GM18499 (cell line): ENCODE data around the gene LGR5.

ENCODE experiments used
- ATAC-seq: cut with Tn5 transposase; IDR thresholded peaks from one replicate; pipeline ENCODE4 v1.9.1; 2021; ENCODE audit warnings: moderate number of reproducible peaks; ENCODE audit not compliant: insufficient read depth, unreplicated experiment

The LGR5 gene

DNA sequence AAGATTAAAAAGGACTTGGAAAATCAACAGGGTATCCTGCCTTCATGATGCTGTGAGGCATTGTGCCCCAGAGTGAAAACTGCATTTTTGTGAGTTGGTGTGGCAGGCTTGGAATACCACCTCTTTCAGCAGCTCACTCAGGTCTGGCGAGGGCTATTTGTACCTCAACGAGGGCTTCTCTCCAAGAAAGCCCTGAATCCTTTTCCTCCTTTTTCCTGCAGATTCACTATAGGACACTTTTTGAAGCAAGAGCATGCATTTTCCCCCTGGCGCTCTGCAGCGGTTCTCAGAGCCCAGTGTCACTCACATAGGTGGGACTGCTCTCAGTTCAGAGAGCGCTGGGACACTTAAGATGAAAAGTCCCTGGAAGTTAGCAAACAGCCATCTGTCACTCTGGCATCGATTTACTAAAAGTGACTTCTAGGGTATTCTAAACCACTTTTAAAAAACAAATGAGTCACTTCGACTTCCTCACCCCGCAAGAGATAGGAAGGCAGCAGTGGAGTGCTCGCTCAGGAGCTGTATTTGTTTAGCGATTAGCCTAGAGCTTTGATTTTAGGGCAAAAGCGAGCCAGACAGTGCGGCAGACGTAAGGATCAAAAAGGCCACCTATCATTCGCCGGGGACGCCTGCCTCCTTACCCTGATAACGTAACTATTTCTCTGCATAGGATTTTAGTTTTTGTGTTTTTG is 782 bp upstream of the LGR5 start:
- ATAC-seq: no peak

DNA sequence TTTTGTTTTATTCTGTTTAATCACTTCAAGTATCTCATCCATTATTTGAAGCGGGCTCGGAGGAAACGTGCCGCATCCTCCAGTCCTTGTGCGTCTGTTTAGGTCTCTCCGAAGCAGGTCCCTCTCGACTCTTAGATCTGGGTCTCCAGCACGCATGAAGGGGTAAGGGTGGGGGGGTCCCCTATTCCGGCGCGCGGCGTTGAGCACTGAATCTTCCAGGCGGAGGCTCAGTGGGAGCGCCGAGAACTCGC is 311 bp upstream of the LGR5 start:
- no peak for ATAC-seq

DNA sequence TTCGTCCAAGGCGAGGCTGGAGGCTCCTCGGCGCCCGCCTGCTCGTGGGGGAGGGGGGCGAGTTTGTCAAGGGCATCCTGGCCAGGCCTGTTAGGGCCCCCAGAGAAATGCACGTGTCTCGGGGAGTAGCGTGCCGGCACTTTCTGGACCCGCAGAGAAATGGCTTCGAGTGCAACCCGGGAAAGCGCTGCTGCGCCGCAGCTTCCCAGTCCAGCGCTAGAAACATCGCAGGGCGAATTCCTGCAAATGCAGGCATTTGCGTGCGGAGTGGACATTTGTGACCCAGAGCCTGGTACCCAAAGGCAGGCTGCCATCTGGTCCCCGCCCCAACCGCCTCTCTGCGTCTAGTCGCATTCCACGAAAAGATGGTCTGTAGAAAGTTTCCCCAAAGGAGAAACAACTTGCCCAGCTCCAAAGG is 756 bp downstream of the LGR5 start:
- ATAC-seq: no peak

DNA sequence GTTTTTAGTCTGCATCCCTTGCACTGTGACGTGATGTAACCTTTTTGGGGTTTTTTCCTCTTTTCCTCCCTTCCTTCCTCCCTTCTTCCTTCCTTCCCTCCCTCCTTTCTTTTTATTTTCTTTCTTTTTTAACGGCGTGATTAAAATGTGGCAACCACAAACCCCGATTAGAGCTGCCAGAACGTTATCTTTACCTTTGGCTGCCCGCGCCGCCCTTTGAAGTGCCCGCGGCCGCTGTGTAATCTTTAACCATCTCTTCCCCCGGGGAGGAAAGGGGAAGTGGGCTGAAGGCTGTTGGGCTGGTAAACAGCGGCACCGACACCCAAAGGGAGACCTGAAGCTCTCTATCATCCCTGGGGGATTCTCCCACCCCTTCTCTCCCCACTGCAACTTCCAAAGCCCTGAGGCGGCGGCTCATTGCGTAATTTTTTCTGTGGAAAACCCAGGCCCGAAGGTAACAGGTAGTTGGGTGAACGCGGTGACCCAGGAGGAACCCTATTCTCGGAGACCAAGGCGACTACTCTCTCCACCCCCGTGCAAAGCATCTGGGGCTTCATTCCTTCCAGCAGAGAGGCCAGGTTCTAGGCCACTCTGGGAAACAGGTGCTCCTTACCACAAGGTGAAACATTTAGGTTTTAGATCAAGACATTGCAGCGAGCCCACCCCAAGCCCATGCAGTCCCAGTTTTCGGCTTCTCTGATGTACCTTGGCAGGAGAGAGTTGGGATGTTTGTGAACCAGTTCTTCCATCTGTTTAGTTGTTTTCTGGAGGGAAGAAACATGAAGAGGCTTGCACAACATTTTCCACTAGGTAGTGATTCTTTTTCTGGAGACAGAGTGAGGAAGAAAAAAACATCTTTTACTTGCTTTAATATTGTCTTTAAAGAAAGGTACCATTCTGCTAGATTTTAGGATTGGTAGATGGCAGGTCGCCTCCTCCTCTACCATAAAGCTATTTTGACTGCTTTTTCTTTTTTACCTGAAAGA is 1.5 kb downstream of the LGR5 start:
- no peak for ATAC-seq

DNA sequence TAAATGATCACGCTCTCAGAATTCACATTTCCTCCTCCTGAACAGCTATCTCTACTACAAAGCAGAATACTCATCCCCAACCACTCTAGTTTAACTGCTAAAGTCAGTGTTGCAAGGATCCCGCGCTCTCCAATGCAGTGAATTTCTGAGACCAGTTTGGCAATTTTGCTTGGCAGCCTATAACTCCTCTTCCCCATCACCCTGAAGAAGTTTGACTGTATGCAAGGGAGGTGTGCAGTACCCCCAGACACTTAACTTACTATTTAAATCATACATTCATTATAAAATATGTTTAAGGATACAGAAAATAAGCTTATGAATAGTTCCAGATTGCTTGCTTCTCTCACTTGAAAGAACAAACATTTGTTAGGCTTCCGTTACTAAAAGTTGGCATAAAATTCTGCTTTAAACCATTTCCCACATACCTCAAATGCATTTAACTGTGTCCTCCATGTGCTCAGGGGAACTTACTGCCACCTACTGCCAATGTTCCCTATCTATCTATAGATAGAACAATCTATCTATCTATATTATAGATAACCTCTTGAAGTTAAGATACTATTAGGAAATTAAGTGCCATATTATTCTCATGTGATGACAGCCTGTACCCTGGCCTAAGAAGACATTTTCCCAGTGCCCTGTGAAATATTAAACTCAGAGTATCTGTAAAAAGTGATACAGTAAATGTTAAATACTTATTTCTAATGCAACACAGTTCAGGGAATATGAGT is 2.4 kb downstream of the LGR5 start:
- ATAC-seq: no peak

DNA sequence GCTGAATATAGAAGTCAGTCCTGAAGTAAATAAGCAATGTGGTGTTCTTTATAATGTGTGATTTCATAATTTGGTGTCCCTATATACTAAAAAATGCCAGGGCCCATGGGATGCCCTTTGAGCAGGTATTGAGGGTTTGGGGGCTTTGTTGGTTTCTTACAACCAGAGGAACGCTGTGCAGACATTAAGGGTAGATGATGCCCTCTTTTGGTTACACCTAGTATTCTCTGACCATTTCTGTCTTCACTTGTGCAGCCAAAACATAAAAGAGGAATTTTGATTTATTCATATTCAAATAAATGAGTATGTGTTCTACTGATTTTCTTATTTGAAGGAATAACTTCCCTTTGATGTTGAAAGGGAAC is 3.0 kb downstream of the LGR5 start:
- ATAC-seq: no peak

DNA sequence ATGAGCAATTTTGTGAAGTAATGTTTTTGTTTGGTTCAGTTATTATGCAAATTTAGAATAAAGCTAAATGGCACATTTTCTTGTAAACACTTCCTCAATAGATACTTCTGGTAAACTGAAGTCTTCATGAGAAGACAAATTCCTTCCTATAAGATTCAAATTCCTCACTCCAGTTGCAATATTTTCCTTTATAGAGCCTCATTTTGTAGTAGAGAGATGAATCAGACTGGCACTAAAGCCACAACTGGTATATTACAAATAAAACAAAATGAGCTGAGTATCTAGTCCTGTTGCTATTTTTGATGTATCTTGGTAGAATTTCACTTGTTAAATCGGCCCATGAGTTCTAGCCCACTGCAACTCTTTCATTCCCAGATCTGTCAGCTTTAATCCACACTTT is 5.5 kb downstream of the LGR5 start:
- ATAC-seq: no peak

DNA sequence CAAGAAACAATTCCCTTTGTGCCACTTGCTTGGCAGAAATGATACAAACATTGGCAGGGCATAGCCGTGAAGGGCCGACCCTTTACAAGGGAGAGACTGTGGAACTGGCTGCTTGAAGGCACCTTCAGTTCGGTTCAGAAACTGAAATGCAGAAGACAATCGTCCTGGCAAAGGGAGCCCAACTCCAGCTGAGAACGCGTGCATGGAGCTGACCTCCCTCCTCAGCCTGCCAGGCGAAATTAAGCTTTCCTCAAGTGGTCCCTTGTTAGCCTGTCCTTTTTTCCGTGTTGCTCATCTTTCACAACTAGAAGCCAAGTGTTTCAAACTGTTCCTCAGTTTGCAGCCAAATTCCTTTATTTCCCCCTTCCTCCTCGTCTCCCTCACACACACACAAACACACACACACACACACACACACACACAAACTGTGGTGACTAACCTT is 8.1 kb downstream of the LGR5 start:
- no peak for ATAC-seq

DNA sequence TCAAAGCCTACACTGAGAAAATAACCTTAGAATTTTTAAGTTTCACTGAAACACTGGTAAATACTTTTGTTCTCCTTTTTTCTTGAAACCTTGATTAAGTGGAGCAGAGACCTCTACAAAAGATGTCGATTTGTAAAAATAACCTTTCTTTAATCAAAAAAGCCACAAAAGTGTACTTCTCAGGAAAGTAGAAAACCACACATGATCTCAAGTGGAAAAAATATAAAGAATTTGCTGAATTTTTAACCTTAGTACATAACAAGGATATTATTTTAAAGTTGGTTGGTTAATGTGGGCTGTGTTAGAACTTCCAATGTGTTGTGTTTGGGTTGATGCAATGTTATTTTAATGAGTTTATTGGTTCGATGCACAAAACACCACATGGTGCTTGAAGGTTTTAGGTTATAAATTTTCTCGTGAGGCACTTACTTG is 8.6 kb downstream of the LGR5 start:
- ATAC-seq: no peak

DNA sequence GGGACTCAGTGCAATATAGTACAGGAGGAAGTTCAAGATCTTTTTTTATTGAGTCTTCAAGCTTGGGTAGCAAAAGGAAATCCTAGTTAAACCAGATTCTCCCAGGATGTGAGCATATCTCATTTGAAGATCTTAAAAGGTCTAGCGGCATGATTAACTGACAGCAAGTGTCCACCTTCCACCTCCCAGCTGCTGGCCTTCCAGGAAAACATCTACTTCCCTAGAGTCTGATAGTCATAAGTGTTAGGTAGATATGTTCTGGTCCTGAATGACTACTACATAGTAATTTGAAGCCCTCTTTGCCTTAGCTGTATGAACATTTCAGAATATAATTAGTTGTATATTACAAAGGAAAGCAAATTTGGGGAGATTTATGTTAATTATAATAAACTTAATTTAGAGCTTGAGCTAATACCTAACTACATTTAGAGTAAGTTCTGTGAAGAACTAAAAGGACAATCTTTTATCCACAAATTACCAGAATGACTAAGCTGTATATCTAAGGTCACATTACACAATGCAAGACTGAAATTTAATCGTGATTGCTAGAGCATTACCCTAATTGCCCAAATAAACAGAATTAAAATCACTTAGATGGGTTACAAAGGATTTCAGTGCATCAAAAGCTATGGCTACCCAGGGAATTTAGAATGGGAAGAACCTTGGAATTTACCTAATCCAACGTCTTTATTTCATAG is 9.9 kb downstream of the LGR5 start:
- no peak for ATAC-seq

DNA sequence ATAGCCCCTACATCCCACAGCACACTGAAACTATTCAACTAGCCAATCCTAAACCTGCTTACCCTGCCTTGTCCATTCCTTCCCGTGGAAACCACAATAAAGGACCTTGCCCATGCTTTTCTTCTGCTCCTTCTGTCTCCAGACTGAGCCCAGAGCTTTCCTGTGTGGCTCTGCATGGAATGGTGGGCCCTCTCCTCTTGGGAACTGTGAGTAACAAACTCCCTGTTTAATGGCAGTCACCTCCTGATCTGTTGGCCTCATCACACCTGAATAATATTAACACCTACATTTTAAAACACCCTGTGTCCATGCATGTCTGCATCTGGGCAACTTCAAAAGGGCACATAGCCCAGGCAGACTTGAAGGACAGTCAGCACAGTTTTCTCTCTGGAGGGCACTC is 12.4 kb downstream of the LGR5 start:
- no peak for ATAC-seq

DNA sequence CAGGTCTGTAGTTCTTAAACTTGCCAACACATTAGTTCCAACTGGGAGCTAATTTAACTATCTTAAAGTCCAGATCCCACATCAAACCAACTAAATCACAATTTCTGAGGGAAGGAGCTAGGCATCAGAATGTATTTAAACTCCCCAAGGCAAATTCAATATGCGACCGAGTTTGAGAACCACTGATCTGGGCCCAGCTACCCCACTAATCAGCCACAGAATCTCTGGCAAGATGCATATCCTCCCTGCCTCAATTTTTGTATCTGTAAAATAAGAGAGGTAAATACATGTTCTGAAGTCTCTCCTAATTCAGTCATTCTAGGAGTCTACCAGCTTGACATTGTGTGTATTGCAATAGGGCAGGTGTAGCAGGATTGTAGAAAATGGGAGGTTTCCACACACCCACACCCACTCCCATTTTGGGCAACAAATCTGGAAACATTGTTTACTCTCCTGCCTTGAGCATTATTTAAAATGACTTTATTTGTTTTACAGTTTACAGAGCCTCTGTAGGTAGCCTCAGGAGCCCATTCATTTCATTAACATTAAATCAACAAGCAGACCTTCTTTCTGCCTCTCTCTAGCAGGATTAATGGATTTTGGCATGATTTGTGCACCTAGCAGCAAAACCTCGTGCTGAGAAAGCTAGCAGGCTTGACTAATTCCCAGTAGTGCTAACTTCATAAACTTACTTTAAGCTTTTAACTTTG is 15.6 kb downstream of the LGR5 start:
- ATAC-seq: no peak

DNA sequence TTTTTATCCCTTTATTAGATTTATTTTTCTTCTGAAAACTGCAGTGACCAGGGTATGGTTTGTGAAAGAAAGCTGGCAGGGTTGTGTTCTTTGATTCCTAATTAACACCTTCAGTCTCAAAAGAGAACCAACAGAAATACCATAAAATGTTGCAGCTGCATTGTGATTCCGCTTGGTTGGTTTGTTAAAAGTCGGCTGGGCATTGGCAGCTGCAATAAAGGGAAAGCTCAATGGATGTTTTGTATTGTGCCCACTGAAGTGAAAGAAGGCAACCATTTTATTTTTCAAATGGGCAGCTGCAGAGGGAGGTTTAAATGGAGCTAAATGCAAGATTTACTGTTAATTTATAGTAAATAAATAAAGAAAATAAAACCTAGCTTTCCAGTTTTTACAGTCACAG is 16.7 kb downstream of the LGR5 start:
- no peak for ATAC-seq

DNA sequence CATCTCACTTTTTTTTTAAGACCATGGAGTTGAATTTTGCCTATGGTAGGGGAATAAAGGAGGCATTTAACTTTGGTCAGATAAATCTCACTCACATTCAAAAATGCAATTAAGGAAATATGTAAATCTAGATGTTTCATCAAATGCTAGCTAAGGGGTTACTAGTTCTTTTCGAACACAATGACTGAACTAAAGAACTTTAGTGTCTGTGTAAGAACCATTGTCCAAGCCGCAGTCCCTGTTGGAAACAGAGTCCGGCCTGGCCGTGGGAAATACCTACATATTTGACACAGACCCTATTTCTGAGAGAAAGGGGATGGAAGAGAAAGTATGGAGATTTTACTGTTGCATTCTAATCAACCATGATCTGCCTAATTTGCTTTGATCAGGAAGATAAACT is 17.4 kb downstream of the LGR5 start:
- ATAC-seq: no peak

DNA sequence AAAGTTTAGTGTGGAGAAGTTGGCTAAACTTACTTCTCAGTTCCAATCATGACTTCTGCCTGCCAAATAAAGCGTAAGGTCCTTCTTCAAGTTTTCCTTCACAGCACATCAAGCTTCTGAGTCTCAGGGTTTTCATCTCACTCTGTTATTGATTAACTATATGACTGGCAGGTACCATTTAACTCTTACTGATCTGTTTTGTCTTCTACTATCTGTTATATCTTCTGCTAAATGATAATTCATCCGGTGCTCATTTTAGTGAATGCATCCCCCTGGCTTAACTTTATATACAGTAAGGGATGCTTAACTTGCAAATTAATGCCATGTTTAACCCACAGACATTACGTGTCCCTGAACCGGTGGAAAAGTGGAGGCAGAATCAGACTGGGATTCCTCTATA is 20.7 kb downstream of the LGR5 start:
- no peak for ATAC-seq

DNA sequence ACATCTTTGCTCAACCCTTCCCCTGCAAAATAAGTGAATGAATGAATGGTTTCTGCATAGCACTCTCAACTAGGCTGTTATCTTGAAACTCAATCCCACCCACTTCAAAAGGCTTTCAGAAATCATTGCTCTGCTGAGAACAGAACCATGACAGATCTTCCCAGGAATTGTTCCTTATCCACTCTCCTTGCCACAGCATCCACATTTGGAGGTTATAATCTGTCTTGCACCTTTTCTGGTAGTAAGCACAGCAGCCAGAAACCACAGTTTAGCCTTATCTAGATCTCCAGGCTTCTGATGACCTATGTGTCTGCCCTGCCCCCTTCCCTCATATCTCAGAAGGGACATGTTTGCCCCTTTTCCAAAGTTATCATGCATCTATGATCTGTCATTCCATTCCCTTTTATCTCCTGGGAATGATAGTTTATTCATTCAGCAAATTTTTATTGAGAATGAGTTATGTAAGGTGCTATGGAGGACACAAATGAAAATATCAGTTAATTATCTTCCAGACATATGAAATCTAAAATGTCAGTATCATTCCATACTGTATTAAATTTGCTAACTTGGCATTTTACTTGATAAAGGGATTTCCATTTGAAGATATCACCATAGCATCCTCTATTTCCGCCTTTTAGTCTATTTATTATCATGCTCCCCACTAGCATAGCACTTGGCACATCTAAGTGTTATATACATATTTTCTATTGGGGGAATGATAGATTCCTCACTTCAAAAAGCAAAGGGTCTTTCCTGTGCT is 21.4 kb downstream of the LGR5 start:
- no peak for ATAC-seq

DNA sequence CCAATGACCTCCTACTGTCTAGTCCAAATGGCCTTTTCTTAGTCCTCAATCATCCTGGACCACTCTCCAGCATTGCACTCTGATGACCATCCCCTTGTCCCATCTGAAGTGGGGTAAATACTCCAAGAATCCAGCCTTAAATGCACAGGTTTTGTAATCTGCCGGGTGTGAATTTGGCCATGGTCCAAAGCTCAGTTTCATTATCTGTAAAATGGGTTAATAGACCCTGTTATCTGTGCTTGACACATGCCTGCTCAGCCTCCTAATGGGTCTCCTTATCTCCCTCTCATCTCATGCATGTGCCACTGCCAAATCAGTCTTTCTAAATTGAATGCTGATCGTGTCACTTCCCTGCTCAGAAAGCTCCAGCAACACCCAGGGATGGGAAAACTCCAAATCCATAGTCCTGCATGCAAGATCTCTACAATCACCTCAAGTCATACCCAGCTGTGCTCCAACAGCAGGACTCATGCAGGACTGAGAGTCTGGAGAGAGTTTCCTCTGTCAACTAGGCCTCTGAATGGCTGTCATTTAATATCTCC is 22.3 kb downstream of the LGR5 start:
- ATAC-seq: no peak

DNA sequence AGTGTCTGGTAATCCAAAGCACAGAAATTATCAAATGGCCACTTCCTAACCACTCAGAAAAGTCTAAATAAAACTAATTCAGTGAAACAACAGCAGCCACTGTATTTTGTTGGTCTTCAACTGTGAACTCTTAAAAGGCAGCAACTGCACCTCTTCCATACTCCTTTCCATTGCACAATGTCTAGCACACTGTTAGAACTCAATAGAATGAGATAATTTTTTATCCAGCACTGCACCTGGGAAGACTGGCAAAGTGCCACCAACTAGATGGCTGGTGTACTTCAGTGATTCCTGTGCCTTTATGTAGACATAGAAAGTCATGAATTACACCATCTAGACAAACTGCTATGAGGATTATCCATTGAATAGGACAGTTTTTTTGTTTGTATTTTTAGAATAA is 26.2 kb downstream of the LGR5 start:
- ATAC-seq: no peak

DNA sequence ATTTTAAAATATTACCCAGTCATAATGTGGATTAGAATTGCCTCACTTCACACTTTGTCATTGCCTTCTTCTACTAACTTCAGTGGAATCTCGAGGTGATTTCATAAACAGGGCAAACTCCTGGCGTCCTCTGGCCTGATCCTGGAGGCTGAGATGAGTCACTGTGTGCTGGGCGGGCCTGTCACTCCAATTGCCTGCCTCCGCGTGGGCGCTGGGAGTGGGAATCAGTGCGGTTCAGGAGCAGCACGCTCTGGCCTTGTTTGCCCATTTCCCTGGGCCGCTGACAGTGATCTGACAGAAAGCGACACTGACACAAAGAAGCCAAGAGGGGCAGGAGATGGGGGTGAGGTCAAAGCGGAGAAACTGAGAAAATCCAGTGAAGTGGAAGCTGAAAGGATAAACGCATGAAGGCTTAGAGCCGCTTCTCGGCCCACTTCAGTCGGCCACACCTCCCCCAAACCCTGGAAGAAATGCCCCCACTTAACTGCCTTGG is 29.7 kb downstream of the LGR5 start:
- no peak for ATAC-seq
